Measurements from ENCODE around the gene NARF. TPM values are rescaled to one million over a fixed set of nuclear protein-coding genes. Genes with fewer than 3 reads are reported as not detected.
"Not testable (repeated sequence)": the region's sequence is repeated elsewhere in the genome, so short reads cannot be mapped to it uniquely, and the experiment has no call there.

The NARF gene
- 44.1 TPM for polyA plus RNA-seq
- long read RNA-seq, donor 1, partial matches to known transcripts = 0 of 2 reads
- long read RNA-seq, donor 1, other reads (novel, unspliced or antisense) = 0 of 2 reads
- long read RNA-seq, donor 2, transcript NARF-201 (11 exons, 3,949 nt) = major isoform, 12 of 14 reads
- long read RNA-seq, donor 2, partial matches to known transcripts = 0 of 14 reads
- long read RNA-seq, donor 2, other reads (novel, unspliced or antisense) = 0 of 14 reads
- long read RNA-seq, donor 3 = 0 reads
- long read RNA-seq, donor 4, partial matches to known transcripts = 0 of 1 reads
- long read RNA-seq, donor 4, other reads (novel, unspliced or antisense) = 0 of 1 reads
- long read RNA-seq, donor 5, partial matches to known transcripts = 0 of 5 reads
- long read RNA-seq, donor 5, other reads (novel, unspliced or antisense) = 0 of 5 reads
- long read RNA-seq, donor 6, transcript NARF-201 (11 exons, 3,949 nt) = major isoform, 8 of 8 reads
- long read RNA-seq, donor 6, partial matches to known transcripts = 0 of 8 reads
- long read RNA-seq, donor 6, other reads (novel, unspliced or antisense) = 0 of 8 reads
- long read RNA-seq, donor 7, partial matches to known transcripts = 0 of 6 reads
- long read RNA-seq, donor 7, other reads (novel, unspliced or antisense) = 0 of 6 reads
- long read RNA-seq, donor 8, transcript NARF-201 (11 exons, 3,949 nt) = major isoform, 7 of 9 reads
- long read RNA-seq, donor 8, partial matches to known transcripts = 0 of 9 reads
- long read RNA-seq, donor 8, other reads (novel, unspliced or antisense) = 0 of 9 reads
- long read RNA-seq, donor 9, transcript NARF-201 (11 exons, 3,949 nt) = major isoform, 5 of 16 reads
- long read RNA-seq, donor 9, partial matches to known transcripts = 6 of 16 reads
- long read RNA-seq, donor 9, other reads (novel, unspliced or antisense) = 5 of 16 reads
- long read RNA-seq, donor 10, transcript NARF-201 (11 exons, 3,949 nt) = major isoform, 8 of 11 reads
- long read RNA-seq, donor 10, partial matches to known transcripts = 0 of 11 reads
- long read RNA-seq, donor 10, other reads (novel, unspliced or antisense) = 0 of 11 reads
- long read RNA-seq, donor 11, transcript NARF-201 (11 exons, 3,949 nt) = major isoform, 7 of 7 reads
- long read RNA-seq, donor 11, partial matches to known transcripts = 0 of 7 reads
- long read RNA-seq, donor 11, other reads (novel, unspliced or antisense) = 0 of 7 reads

GRCh38 chr17:82458179-82458884, at the start of gene NARF:
TSS of gene NARF (plus strand) at chr17:82458741. CDS start at chr17:82458804, 63 bp downstream.
- H3K36me3 ChIP-seq (ENCODE audit: control insufficient read depth, insufficient read depth, low read length) = peaks cover 29% of the 10 kb centered on the region
- DNase-seq = peak; percentile 98 to 99
- H3K4me3 ChIP-seq (ENCODE audit: low read length) = peak within 1 kb of the TSS; percentile 89
- peaks cover 9% of the 10 kb centered on the region for H3K9me3 ChIP-seq (ENCODE audit: control insufficient read depth, low read depth, low read length)
- H3K27ac ChIP-seq (ENCODE audit: low read length) = peak within 1 kb of the TSS; percentile 99
- no CpG with 5 or more reads among the region's 85 CpGs for WGBS (ENCODE audit: insufficient coverage, low lambda C conversion rate)
- H3K27me3 ChIP-seq (ENCODE audit: control insufficient read depth, insufficient read depth, low read length) = no peaks in the 10 kb centered on the region
- peaks cover 18% of the 10 kb centered on the region for H3K4me1 ChIP-seq (ENCODE audit: control insufficient read depth, insufficient read depth, low read length)

DNA sequence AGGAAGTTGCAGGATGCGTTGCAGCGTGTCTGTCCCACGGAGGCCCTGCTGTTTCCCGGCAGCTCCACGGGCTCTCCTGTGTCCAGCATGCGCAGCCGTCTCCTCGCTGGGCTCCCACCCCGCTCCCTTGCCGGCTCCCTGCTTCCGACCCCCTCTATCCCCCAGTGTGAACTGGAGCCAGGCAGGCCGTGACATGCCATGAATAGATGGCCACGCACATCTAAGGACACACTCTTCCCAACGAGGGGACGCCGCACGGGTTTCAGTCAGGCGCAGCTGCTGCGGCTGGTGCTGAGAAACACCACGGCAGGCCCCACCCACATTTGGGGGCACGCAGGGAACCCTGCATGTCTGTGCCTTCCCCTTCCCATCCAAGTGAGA, 49.6 kb upstream of the NARF start:
- peaks cover 14% of the 10 kb centered on the region for H3K36me3 ChIP-seq (ENCODE audit: control insufficient read depth, insufficient read depth, low read length)
- no CpG with 5 or more reads among the region's 21 CpGs for WGBS (ENCODE audit: insufficient coverage, low lambda C conversion rate)
- no peaks in the 10 kb centered on the region for H3K4me1 ChIP-seq (ENCODE audit: control insufficient read depth, insufficient read depth, low read length)

DNA sequence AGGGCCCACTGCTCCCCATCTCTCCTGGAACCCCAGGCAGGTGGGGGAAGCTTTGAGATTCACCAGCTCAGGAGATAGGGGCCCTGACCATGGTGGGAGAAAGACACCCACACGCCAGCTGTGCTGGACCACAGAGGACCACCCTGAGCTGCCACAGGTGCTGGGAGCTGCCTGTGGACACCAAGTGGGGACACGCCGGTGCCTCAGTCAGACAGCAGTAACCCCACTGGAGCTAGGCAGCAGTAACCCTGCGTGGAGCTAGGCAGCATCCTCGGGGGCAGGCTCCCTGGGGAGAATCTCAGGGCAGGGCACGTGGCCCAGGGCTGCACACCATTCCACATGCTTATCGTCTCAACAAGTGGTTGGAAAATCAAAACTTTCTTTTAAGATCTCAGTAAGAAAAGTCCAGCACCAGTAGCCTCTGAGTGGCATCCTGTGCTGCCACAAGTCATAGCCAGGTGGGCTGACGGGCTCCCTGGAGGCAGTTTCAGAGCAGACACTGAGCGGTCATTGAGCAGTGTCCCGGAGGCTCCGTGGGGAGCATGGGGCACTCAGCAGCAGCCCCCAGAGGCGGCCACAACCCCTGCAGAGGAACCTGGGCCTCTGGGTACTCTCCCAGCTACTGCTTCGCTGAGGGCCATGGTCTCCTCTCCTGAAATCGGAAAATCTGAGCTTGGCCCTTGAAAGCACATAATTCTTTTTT, 48.4 kb upstream of the NARF start:
- DNase-seq = no peak
- Histone ChIP-seq H3K4me3 (ENCODE audit: low read length) (no peak overlapping the region), H3K27ac (ENCODE audit: low read length) (no peak overlapping the region), H3K36me3 (ENCODE audit: control insufficient read depth, insufficient read depth, low read length) (peaks cover 14% of the 10 kb centered on the region), H3K4me1 (ENCODE audit: control insufficient read depth, insufficient read depth, low read length) (peaks cover 6% of the 10 kb centered on the region), H3K27me3 (ENCODE audit: control insufficient read depth, insufficient read depth, low read length) (no peaks in the 10 kb centered on the region), H3K9me3 (ENCODE audit: control insufficient read depth, low read depth, low read length) (no peaks in the 10 kb centered on the region)
- WGBS (ENCODE audit: insufficient coverage, low lambda C conversion rate) = no CpG with 5 or more reads among the region's 14 CpGs

More for the DNA sequence above, 49.6 kb upstream of the NARF start:
- Histone ChIP-seq H3K9me3 (ENCODE audit: control insufficient read depth, low read depth, low read length) (no peaks in the 10 kb centered on the region), H3K4me3 (ENCODE audit: low read length) (no peak overlapping the region), H3K27ac (ENCODE audit: low read length) (no peak overlapping the region), H3K27me3 (ENCODE audit: control insufficient read depth, insufficient read depth, low read length) (no peaks in the 10 kb centered on the region)
- DNase-seq = no peak

GRCh38 chr17:82411396-82412053, 47.0 kb upstream of the NARF start:
- H3K27ac ChIP-seq (ENCODE audit: low read length) = no peak overlapping the region
- peaks cover 6% of the 10 kb centered on the region for H3K4me1 ChIP-seq (ENCODE audit: control insufficient read depth, insufficient read depth, low read length)
- no peak overlapping the region for H3K4me3 ChIP-seq (ENCODE audit: low read length)
- DNase-seq = no peak
- no peaks in the 10 kb centered on the region for H3K27me3 ChIP-seq (ENCODE audit: control insufficient read depth, insufficient read depth, low read length)
- no CpG with 5 or more reads among the region's 24 CpGs for WGBS (ENCODE audit: insufficient coverage, low lambda C conversion rate)
- peaks cover 9% of the 10 kb centered on the region for H3K36me3 ChIP-seq (ENCODE audit: control insufficient read depth, insufficient read depth, low read length)
- no peaks in the 10 kb centered on the region for H3K9me3 ChIP-seq (ENCODE audit: control insufficient read depth, low read depth, low read length)

DNA sequence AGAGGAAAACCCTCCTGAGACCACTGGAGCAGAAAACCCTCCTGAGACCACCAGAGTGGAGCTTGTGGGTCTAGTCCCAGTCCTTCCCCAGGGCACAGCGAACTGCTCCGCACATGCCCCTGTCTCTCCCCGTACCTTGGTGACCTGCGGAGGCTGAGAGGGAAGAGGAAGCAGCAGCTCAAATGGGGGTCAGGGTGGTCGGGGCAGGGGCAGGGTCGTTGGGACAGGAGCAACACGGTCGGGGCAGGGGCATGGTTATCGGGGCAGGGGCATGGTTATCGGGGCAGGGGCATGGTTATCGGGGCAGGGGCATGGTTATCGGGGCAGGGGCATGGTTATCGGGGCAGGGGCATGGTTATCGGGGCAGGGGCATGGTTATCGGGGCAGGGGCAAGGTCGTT, 46.5 kb upstream of the NARF start:
- DNase-seq; H3K36me3 ChIP-seq (ENCODE audit: control insufficient read depth, insufficient read depth, low read length); H3K4me3 ChIP-seq (ENCODE audit: low read length); H3K27ac ChIP-seq (ENCODE audit: low read length); H3K27me3 ChIP-seq (ENCODE audit: control insufficient read depth, insufficient read depth, low read length); H3K9me3 ChIP-seq (ENCODE audit: control insufficient read depth, low read depth, low read length); H3K4me1 ChIP-seq (ENCODE audit: control insufficient read depth, insufficient read depth, low read length): not testable (repeated sequence)
- no CpG with 5 or more reads among the region's 16 CpGs for WGBS (ENCODE audit: insufficient coverage, low lambda C conversion rate)

GRCh38 chr17:82412535-82413520, 45.7 kb upstream of the NARF start:
- Histone ChIP-seq H3K4me3 (ENCODE audit: low read length) (no peak overlapping the region), H3K4me1 (ENCODE audit: control insufficient read depth, insufficient read depth, low read length) (peaks cover 6% of the 10 kb centered on the region), H3K27ac (ENCODE audit: low read length) (no peak overlapping the region), H3K9me3 (ENCODE audit: control insufficient read depth, low read depth, low read length) (no peaks in the 10 kb centered on the region), H3K36me3 (ENCODE audit: control insufficient read depth, insufficient read depth, low read length) (peaks cover 9% of the 10 kb centered on the region), H3K27me3 (ENCODE audit: control insufficient read depth, insufficient read depth, low read length) (no peaks in the 10 kb centered on the region)
- no peak for DNase-seq
- 89% methylated on average over 5 of the region's 29 CpGs for WGBS (ENCODE audit: insufficient coverage, low lambda C conversion rate)

DNA sequence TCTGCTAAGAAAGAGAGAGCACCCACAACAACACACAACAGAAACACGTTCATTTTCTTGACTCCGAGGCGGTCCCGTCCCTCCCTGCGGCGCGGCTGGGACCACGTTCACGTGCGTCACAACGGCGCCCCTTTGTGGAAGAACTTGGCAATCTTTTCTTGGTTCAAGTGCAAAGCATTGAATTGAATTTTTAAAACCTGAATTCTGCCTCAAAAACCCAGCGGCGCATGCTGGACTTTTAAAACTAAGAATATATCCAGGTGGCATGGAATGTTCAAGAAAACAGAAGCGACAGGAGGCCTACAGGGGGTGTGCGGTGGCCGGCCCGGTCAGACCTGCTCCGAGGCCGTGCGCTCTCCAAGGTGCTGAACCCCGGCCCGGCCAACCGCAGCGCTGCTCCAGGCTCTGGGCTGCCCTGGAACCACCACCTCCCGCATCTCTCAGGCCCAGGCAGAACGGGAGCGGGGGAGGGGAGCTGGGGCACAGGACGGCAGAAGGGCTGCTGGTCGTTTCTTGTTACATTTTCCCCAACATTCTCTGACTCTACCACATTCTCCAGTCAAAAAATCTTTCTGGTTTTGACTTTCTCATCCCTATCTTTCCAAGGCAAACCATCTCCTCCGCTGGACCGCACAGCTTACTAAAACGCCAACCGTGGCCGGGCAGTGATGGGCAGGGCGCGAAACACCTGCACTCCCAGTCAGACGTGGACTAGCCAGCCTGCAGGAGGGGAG, 43.8 kb upstream of the NARF start:
- Histone ChIP-seq H3K27ac (ENCODE audit: low read length) (no peak overlapping the region), H3K27me3 (ENCODE audit: control insufficient read depth, insufficient read depth, low read length) (no peaks in the 10 kb centered on the region), H3K4me1 (ENCODE audit: control insufficient read depth, insufficient read depth, low read length) (peaks cover 10% of the 10 kb centered on the region), H3K4me3 (ENCODE audit: low read length) (no peak overlapping the region), H3K9me3 (ENCODE audit: control insufficient read depth, low read depth, low read length) (no peaks in the 10 kb centered on the region), H3K36me3 (ENCODE audit: control insufficient read depth, insufficient read depth, low read length) (peaks cover 9% of the 10 kb centered on the region)
- 82% methylated on average over 2 of the region's 38 CpGs for WGBS (ENCODE audit: insufficient coverage, low lambda C conversion rate)
- DNase-seq = peak; percentile 32 to 58

GRCh38 chr17:82415336-82415735, 43.2 kb upstream of the NARF start:
- Histone ChIP-seq H3K4me1 (ENCODE audit: control insufficient read depth, insufficient read depth, low read length) (peaks cover 11% of the 10 kb centered on the region), H3K4me3 (ENCODE audit: low read length) (no peak overlapping the region), H3K36me3 (ENCODE audit: control insufficient read depth, insufficient read depth, low read length) (peaks cover 6% of the 10 kb centered on the region), H3K9me3 (ENCODE audit: control insufficient read depth, low read depth, low read length) (no peaks in the 10 kb centered on the region), H3K27ac (ENCODE audit: low read length) (no peak overlapping the region), H3K27me3 (ENCODE audit: control insufficient read depth, insufficient read depth, low read length) (no peaks in the 10 kb centered on the region)
- WGBS (ENCODE audit: insufficient coverage, low lambda C conversion rate) = no CpG with 5 or more reads among the region's 26 CpGs
- no peak for DNase-seq

All from large intestine (tissue), 12 donors.